ENCODE results near the gene ADSS1.

Gene ADSS1

DNA sequence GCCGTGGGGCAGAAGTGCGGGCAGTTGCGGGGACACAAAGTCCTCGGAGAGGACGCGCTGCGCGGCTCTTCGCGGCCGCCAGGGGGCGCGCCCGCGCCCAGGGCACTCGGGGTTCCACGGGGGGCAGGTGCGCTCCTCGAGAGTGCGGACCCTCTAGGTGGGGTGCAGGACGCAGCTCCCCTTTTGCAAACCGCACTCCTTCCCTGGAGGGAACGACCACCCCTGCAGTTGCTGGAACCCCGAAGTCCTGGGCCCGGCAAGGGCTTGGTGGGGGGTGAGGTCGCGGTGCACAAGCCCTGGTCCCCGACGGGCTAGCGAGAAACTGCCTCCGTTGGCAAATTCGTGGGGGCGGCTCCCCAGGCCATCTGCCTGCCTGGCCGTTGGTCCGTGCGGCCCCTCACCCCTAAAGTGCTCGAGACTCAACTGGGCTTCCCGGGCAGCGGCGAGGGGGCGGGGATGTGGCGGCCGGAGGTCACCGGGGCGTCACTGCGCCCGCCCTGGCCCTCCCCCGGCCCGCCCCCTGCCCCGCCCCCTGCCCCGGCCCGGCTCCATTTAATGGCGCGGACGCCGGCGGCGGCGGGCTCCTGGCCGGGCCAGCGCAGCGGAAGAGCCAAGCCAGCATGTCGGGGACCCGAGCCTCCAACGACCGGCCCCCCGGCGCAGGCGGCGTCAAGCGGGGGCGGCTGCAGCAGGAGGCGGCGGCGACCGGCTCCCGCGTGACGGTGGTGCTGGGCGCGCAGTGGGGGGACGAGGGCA lies at the start of gene ADSS1:
TSS of gene ADSS1 (plus strand) at position 579 of the 756 bp plus-strand sequence. CDS start at position 621, 42 bp downstream.
- DNase-seq (ENCODE audit: low spot score), result peak; percentile 92

DNA sequence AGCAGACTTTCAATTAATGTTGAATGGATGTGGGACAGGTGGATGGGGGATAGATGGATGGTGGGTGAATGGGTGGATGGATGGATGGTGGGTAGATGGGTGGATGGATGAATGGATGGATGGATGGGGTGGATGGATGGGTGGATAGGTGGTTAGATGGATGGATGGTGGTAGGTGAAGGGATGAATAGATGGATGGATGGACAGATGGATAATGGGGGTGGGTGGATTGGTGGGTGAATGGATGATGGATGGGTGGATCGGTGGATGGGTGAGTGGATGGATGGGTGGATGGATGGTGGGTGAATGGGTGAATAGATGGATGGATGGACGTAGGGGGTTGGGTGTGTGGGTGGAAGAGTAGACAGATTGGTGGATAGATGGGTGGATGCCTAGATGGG lies 48.6 kb upstream of the ADSS1 start:
- no peak for DNase-seq (ENCODE audit: low spot score)

DNA sequence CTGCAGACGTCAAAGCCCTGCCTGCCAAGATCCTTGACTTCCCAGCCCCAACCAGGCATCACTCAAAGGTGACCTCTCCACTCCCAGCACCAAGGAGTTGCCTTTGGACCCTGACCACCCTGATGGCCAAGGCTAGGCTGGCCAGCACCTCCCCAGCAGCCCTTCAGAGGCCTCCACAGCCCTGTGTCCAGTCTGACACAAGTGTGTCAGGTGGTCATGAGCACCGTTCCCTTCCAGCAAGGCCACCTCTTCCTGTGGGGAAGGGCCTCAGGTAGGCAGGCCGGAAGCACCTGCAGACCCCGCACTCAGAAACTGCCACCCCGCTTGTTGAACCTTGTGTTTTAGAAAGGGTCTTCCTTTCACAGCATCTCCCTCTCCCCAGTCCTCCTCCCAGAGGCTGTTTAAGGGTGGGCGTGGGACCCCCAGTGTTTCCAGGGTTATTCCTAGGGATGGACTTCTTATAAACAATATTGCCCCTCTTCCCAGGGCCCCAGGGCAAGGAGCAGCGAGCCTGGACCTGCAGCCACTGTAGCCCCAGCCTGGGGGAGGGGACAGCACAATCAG lies 47.8 kb upstream of the ADSS1 start:
- no peak for DNase-seq (ENCODE audit: low spot score)

DNA sequence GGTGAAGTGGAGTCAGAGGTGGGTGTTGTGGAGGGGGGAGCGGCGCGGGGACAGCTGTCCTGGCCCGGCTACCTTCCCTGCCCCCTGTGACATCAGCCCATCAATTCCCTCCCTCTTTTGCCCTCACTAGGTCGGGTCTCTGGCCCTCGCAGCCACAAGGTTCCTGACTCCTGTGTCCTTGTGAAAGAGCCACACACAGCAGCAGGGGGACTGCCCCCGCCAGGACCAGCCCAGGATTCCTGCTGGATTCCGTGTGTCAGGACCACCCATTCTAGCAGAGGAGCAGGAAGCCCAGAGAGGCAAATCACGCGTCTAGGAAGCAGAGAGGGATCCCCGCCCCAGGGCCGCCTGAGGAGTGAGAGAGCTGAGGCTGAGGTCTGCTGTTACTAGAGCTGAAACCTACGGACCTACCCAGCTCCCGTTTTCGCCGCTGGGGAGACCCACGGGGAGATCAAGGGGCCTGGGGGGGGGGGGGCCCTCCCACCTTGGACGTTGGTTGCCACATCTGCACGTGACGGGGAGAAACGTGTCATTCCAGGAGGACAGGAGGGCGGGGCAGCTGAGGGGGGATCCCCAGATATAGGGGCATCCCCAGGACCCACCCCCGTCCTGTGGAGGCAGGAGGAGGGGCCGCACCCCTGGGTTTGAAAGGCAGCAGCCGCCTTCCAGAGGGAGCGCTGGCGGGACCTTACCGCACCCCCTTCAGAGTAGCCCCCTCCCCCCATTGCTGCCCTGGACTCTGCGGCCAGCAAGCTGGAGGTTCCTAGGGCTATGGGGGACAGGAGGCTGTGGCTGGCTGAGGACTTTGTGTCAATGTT lies 47.1 kb upstream of the ADSS1 start:
- DNase-seq (ENCODE audit: low spot score), result no peak

DNA sequence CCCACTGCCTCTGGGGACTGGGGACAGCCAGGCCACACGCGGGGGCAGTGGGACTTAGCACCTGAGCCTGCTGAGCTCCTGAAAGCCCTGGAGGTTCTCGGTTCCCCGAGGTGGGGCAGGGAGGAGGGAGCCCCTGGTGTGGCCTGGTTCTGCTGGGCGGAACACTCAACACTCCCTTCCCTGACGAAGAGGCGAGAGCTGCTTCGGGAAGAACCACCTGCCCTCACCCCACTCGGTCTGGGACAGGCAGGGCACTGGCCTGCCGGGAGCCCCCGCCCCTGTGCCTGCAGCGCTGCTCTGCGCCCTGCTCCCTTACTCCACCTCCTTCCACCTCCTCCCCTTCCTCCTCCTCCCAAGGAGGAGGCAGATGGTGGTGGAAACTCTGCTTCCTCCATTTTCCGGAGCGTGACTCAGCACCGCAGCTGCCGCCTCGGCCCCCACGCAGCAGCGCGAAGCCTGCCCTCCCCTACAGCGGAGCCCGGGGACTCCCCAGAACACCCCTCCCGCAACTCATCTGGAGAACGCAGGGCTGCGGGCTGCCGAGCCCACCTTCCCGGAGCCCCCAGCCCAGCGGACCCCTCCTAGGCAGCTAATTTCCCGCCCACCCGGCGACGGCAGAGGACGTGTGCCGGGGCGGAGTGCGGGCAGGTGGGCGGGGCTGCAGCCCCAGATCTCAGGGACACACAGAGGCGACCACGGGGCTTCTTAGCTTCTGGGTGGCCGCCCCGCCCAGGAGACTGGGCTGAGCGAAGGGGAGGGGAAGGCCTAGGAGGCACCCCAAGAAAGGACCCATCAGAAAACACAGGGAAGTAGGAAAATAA lies 46.3 kb upstream of the ADSS1 start:
- DNase-seq (ENCODE audit: low spot score), result peak; percentile 83

- DNase-seq (ENCODE audit: low spot score), result peak; percentile 67
These were observed 45.7 kb upstream of the ADSS1 start for GRCh38 chr14:104678346-104678745.

DNA sequence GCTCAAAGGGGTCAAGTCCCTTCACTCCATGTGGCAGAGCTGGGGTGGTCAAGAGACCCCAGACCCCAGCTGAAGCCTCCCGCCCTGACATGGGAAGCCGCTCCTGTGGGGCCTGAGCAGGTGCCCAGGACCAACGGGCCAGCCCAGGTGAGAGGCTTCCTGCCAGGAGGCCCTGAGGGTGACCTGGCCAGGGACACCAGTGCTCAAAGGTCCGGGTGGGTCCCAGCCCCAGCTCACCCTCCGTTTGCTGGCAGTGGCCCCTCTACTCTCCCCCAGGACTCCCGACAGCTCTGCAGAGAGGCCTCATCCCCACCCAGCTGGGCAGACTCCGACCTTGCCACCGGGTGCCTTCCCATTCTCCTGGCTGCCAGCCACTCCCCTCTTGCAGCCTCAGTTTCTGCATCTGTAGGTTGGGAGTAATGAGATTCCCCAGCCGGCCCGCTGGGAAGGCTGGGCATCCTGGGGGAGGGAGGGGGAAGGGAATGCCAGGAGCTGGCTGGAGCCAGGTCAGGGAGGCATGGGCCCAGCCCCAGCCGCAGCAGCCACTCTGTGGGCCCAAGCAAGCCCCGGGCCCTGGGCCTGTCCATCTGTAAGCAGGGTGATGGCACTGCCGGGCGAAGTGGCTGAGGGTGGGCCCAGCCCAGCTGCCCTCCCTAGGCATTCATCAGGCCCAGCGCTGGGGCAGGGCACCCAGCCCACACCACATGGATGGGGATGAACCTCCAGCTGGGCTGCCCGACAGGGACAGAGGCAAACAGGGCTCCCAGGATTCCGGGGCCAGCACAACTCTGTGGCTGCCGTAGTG lies 44.9 kb upstream of the ADSS1 start:
- DNase-seq (ENCODE audit: low spot score), result no peak

DNA sequence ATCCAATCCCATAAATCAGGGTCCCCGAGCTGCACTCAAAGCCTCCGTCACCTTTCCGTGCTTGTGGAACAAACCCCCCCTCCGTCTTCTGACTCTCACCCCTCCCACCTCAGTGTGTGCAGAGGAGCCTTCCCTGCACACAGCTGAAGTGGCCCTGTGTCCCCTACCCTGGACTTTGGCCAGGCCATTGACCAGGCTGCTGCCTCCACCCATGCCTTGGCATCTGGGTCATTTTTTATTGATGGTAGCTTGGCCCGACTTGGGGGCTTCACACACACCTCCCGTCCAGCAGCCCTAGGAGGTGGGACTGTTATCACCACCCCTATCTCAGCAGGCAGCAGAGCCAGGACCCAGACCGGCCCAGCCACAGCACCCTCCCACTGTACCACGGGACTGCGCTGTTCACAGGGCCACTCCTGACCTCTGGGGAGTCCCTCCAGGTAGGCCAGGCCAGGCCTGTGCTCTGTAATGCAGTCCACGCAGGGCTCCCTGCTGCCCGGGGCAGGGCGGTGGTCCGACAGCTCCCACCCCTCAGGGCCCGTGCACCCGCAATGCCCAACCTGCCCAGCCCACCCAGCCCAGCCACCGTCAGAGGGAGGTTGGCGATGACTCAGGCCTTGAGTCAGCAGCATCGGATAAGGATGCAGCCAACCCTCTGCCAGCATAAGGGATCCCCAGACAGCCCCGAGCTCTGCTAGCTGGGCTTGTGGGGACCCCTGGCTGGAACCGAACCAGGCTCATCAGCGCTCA lies 43.8 kb upstream of the ADSS1 start:
- peak; percentile 90 for DNase-seq (ENCODE audit: low spot score)

GRCh38 chr14:104680806-104681688 lies 43.0 kb upstream of the ADSS1 start:
- peak; percentile 90 for DNase-seq (ENCODE audit: low spot score)

GRCh38 chr14:104681689-104682074 lies 42.3 kb upstream of the ADSS1 start:
- peak; percentile 89 for DNase-seq (ENCODE audit: low spot score)

DNA sequence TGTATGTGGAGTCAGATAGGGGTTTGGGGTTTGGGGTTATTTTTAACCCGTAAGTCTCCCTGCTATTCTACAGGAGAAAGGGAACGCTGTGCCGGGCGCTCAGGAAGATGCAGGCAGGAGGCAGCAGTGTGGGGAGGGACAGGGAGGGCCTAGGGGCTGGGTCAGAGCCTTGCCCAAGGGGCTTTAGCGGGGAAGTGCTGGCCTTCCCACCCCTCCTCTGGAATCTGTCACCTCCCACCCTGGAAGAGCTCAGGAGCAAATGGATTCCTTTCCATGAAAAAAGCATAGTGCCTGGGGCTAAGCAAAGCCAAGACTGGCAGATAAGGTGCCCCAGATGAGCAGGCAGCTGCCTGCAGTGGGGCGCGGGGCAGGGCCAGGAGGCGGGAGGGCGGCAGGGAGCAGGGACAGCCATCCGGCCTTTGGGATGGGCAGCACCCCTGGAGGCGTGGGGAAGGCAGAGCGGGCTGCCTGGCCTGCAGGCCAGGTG lies 41.9 kb upstream of the ADSS1 start:
- no peak for DNase-seq (ENCODE audit: low spot score)

DNA sequence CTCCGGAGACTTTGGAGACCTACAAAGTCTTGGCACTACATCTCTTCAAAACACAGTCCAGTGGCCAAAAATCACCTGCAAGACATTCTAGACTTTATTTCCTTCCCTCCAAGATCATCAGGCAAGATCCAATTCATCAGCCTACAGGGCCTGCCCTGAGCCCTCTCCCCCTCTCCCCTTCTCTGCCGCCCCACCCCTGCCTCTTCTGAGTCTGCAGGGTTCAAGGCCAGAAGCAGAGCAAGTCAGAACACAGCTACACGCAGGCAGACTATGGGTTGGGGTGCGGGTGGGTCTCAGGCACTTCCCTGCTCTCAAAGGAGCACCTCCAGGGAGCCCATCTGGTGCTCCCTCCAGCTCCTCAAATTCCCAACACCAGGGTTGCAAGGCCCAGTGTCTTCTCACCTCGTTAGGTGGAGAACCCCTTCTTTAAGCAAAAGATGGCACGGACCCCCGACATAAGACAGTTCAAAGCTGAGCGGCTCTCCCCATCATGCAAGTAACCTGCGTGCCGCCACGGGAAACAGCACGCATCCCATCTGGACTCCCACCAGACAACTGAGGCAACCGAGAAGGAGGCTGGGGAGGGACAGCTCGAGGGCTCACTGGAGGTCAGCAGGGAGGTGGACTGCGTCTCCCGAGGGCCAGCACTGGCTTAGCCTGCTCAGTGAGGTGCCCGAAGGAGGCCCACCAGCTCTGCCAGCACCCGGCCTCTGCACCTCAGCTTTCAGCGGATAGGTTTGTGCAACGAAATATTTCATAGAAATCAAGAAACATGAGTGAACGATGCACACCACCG lies 40.2 kb upstream of the ADSS1 start:
- no peak for DNase-seq (ENCODE audit: low spot score)

DNA sequence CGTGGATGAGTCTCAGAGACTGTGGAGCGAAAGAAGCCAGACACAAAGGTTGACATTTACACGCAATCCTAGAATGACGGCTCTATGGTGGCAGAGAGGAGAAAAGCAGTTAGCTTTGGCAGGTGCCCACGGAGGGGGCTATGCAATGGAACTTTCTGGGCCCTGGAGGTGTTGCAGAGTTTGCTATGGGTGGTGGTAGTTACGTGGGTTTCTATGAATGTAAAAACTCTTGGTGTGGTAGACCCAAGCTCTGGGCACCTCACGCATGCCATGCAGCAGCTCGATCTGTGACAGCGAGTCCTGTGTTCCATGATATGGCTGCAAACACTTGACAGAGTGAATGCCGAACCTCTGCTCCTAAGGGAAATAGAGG lies 39.6 kb upstream of the ADSS1 start:
- no peak for DNase-seq (ENCODE audit: low spot score)

- DNase-seq (ENCODE audit: low spot score), result no peak
These were observed 38.6 kb upstream of the ADSS1 start for GRCh38 chr14:104685216-104685997.

DNA sequence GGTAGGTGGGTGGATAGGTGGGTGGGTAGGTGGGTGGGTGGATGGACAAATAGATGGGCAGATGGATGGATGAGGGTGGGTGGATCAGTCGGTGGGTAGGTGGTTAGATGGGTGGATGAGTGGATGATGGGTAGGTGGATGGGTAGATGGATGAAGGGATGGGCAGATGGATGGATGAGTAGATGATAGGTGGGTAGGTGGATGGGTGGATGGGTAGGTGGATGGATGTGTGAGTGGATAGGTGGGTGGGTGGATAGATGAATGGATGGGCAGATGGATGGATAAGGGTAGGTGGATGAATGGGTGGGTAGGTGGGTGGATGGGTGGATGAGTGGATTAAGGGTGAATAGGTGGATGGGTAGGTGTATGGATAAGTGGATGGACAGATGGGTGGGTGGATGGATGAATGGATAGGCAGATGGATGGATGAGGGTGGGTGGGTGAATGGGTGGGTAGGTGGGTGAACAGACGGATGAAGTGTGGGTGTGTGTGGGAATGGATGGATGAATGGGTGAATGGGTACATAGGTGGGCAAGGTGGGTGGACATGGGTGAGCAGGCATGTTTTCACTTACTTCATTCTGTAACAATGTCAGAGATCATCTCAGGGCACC lies 37.9 kb upstream of the ADSS1 start:
- DNase-seq (ENCODE audit: low spot score), result no peak

- DNase-seq (ENCODE audit: low spot score), result no peak
These were observed 37.2 kb upstream of the ADSS1 start for GRCh38 chr14:104686624-104687517.

Measured in AG08396 (cell line).